OCI-LY3 (cell line): Measurements from ENCODE around the gene PCDHGB3.

Experiments used
- CTCF ChIP-seq: fragments of 200-600, 300-600 bp; sonication (generic); IDR thresholded peaks from 2 replicates; pipeline ENCODE4 v1.5.1; 2014; ENCODE audit warnings: antibody characterized with exemption, low read length, low read depth
- EZH2phosphoT487 ChIP-seq: fragments of 200-600 bp; shearing (Covaris generic); IDR thresholded peaks from 2 replicates; pipeline ENCODE4 v1.6.1; 2018; ENCODE audit warnings: antibody characterized with exemption, mixed run types, low read depth

- no peak for TF ChIP-seq CTCF
- TF ChIP-seq EZH2phosphoT487: no peak
Observed at GRCh38 chr5:141384471-141385267, 14.6 kb downstream of the PCDHGB3 start.
